CD4-positive, alpha-beta T cell treated with Interleukin-6 at 100 ng/mL for 8 hours (primary cell): ENCODE data around the gene RBM44.

Source experiments
- DNase-seq: peaks from one replicate; pipeline ENCODE4 v3.0.0-alpha.2; 2020; ENCODE audit warnings: mixed read lengths, low spot score

Gene RBM44

DNA sequence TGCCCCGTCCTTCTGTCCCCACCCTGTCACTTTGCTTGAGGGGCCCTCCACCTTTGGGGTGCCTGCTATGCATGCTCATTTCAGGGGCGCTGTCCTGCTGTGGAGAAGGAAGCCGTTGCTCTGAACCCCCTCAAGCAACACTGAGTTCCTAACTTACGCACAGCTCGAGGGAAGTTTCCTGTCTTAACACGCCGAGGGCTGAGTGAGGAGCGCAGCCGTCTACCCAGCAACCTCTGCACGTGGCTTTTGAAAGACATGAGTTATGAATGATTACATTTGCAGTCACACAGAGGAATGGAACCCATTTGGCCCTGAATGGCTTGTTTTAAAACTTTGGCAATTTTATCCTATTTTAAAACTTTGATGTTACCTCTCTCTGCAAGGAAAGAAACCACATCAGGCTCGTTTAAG is 74.8 kb downstream of the RBM44 start:
- DNase-seq, result no peak

DNA sequence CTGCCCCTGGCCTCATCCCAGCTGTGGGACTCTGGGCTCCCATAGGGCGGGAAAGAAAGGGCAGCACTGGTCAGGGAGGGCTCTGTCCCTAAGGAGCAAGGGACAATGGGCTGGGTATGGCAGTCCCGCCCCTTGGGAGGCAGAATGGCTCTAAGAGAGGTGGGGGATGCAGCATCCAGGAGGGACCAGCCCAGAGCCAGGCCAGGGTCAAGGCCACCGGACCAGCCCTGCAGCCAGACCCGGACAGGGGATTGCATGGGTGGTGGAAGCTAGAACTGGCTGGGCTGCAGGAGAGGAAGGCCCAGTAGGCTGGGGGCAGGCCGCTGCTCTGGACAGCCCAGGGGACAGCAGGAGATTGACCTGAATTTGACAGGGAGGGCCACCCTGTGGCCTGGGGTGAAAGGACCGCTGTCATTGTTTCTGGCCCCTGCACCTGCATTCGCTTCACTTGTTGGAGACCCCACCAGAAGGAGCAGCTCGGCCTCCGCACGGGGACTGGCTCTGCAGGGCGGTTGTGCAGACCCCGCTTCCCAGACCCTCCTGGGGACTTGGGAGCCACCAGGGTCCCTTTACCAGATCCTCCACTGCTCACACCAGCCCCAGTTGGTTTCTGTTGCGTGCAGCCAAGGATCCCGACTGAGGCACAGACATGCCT is 75.4 kb downstream of the RBM44 start:
- DNase-seq, result no peak

- DNase-seq, result no peak
These were observed 76.1 kb downstream of the RBM44 start for GRCh38 chr2:237874585-237875161.

DNA sequence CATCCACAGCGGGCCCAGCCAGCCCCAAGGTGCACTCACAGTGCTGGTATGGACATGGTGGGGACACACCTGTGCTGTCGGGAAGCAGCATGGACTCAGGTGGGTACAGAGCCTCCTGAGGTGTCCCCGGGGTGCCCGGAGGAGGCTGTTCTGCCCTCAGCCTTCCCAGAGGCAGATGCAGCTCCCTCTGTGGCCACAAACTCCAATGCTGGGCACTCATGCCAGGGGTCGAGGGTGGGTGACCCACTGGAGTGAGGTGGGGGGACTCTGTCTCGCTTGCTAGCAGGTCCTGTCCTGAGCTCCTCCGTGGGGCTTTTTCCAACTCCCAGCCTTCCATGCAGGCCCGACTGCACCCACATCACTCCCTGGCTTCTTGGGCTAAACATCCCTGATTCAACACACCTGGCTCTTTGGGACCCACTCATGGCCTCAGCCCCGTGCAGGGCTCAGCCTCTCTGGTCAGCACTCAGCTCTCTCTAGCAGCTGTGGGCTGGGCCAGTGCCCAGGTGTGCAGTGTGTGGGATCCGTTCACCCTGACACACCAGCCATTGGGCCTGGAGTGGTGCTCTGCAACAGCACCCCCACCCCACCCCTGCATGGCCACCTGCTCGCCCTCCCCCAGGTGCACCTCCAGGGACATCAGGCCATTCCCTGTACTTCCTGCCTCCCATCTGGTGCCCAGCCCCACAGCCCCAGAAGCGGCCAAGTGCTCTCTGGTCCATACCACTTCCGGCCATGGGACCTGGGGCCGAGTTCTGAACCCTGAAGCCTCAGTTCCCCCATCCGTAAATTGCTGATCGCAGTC is 76.9 kb downstream of the RBM44 start:
- no peak for DNase-seq

DNA sequence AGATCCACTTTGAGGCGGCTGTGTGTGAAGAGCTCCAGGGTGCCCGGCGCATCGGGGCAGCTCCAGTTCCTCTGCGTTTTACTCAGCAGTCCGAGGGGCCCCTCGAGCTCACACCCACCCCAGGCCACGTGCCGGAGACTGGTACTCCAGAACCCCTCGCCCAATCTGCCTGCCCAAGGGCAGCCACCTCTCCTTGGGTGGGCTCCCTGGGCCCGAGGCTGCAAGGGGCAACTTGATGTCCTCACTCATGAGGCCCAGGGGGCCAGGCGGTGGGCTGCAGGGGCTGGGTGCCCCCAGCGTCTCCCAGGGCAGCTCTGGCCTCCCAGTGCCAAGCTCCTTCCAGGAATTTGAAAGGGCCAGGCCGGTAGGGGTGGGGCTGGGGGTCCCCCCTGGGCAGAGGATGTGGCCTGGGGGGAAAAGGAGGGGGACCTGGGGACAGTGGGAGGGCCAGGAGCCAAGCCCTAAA is 77.5 kb downstream of the RBM44 start:
- DNase-seq, result no peak

DNA sequence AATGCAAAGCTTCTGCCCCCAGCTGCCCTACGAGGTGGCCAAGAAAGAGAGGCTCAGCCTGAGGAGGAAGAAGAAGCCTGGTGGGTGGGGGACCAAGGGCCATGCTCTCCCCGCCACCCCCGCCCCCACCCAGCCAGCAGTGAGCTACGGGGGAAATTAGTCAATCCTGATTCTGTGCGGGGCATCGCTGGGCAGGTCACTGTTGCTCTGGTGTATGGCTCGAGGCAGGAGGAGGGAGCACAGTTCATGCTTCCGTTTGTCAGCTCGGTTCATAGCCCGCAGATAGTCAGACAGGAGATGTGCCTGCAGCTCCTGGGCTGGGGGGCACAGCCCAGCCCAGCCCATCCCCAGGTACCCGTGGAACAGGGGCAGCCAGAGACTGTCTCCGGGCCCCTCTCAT is 78.0 kb downstream of the RBM44 start:
- DNase-seq, result no peak

DNA sequence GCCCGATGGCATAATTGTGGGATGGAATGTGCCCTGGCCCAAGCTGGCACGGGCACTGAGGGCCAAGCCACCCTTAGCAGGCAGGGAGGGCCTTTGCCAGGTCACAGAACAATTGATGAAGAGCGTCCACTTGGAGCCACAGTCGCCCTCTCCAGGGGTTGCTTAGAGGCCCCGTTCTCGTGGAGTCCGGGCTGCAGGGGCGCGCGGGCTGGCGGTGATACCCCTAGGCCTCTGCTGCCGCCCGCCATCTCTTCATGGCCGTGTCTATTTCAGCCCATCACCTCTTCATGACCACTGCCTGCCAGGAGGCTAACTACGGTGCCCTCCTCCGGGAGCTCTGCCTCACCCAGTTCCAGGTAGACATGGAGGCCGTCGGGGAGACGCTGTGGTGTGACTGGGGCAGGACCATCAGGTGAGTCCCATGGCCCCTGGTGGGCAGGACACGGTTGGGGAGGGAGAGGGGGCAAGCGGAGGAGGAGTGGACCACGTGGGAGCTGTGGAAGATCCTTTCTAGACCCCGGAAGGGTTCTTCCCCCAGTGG is 78.4 kb downstream of the RBM44 start:
- DNase-seq, result no peak

GRCh38 chr2:237877576-237878307 is 79.2 kb downstream of the RBM44 start:
- DNase-seq, result no peak

DNA sequence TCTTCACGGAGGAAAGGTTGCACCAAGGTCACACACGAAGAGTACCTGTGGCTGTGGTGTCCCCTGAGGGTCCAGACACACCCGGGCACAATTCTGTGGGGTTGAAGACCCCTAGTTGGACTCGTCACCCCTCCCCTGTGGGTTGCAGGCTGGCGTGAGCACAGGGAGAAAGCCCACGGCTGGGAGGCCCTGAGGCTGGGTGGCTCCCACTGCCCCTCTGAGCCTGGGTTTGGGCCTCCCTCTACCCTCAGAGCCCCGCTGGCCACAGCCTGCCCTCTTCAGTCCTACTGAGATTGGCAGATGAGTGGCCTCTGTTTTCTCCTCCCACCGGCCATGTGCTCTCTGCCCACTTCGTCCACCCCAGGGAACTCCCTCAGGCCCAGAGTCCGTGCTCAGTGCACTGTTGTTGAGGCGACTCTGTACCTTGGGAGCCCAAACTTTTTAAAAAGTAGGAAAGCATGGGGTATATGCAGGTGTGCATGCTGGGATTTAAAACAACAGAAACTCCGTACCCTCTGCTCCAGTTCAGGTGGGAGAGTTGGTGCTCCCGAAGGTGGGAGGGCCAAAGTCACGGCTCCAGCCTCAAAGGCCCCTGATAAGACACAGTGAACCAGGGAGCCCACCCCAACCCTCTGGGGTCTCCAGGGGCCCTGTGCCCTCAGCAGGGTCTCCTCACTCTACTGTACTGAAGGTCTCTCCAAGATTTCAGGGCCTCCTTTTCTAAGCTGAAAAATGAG is 79.9 kb downstream of the RBM44 start:
- no peak for DNase-seq

DNA sequence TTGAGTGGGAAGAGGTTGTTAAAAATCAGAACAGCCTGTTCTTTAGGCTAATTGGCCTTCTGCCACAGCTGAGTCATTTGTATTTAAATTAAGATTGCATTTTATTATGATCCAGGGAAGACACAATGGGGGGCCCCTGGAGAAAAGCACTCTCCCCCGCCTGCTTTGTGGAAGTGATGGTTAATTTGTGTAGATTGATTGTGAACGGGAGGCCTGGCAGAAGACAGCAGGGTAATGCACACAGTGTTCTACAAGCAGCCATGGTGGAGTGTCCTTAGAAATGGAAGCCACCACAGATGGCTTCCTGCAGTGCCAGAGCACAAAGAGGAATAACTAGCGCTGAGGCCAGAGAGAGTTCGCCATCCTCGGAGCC is 80.5 kb downstream of the RBM44 start:
- no peak for DNase-seq

GRCh38 chr2:237879991-237880560 is 81.5 kb downstream of the RBM44 start:
- DNase-seq, result no peak

- DNase-seq, result no peak
These were observed 84.2 kb downstream of the RBM44 start for GRCh38 chr2:237882510-237883481.

DNA sequence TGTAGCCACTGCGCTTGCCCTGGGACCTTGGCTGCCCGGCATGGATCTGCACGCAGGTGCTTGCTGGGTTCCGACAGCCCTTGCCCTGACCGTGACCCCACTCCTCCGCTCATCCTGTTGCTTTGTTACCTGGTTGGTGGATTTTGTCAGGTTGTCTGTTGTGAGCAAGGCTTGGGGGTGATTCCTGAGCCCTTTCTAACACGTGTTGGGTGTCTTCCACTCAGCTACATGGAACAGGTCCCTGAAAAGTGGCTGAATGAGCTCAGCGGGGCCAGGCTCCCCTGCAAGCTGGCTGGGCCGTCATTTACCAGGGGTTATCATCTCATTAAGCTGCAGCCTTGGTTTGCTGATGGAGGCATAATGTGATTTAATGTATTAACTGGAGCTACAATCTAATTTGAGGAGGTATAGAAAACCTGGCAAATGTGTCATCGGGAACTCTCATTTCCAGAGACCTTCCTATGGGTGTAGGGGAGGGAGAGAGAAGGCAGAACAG is 85.4 kb downstream of the RBM44 start:
- no peak for DNase-seq

DNA sequence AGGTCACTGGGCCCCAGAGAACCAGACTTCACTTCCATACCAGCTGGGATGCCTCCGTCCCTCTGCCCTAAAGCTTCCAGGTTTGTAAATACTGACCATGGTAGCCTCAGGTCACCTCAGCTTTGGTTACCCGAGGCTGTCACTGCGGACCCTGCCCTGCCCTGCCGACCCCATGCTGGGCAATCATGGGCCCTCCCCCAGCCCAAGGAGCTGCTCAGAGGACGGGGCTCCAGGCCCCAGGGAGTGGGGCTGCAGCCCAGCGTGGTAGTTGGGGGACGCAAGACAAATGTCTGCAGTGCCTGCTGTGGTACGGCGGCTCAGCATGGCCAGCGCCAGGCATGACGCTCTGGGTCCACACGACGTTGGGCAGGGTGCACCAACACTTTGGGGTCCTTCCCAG is 86.1 kb downstream of the RBM44 start:
- DNase-seq, result no peak

- DNase-seq, result no peak
These were observed 86.7 kb downstream of the RBM44 start for GRCh38 chr2:237885111-237885930.

DNA sequence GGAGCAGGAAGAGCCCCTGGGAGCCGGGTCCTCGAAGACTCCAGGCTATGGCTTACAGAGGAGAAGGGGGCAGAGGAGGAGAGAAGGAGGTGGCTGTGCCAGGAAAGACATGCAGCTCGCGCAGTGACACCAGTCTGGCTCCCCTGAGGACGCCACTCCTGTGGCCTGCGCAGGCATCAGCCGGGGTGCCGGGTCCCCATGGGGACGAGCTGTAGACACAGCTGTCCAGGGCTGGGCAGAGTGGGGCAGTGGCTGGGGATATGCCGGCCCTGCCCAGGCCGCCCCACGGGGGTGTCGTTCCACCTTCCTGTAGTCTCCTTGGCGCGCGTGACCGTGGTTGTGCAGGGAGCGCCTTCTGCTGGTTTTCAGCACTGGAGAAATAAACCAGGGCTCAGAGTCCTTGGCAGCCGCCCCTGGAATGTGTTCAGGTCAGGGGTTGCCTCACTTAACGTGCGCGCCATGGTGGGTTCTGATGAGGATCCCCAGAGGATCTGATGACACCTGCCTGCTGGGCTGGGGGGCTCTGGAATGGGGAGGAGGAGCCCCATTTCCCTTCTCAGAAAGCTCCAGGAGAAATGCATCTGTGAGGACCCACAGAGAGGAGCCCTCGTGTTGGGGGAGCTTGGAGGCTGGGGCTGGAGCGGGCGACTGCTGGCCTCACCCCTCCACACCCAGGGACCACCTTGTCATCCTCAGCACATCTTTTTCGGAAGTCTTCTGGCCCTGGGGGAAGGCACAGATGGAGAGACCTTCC is 87.5 kb downstream of the RBM44 start:
- DNase-seq, result no peak

- DNase-seq, result no peak
These were observed 88.3 kb downstream of the RBM44 start for GRCh38 chr2:237886685-237887481.
